Subcutaneous abdominal adipose tissue (tissue), 5 donors: ENCODE measurements around the gene NPR2.

Experiments
- H3K27ac ChIP-seq: one replicate; pipeline ENCODE4 v1.7.0; 2013; ENCODE audit warnings: low read depth, mild to moderate bottlenecking, inconsistent platforms, low read length, moderate library complexity
- H3K27me3 ChIP-seq, 5 donors: one replicate each; pipeline ENCODE4 v1.7.0; 2013; ENCODE audit warnings: low read length in 5 of 5, inconsistent platforms in 1 of 5; ENCODE audit not compliant: control insufficient read depth in 5 of 5, insufficient read depth in 4 of 5
- H3K36me3 ChIP-seq, 5 donors: one replicate each; pipeline ENCODE4 v1.7.0; 2013; ENCODE audit warnings: low read length in 5 of 5; ENCODE audit not compliant: control insufficient read depth in 5 of 5, insufficient read depth in 5 of 5
- H3K4me1 ChIP-seq, 5 donors: one replicate each; pipeline ENCODE4 v1.7.0; 2013; ENCODE audit warnings: low read length in 5 of 5, mild to moderate bottlenecking in 3 of 5, moderate library complexity in 1 of 5; ENCODE audit not compliant: control insufficient read depth in 5 of 5, insufficient read depth in 5 of 5
- H3K4me3 ChIP-seq, 5 donors: one replicate each; pipeline ENCODE4 v1.7.0; 2013; ENCODE audit warnings: low read length in 5 of 5, low read depth in 1 of 5
- H3K9ac ChIP-seq, 5 donors: one replicate each; pipeline ENCODE4 v1.7.0; 2013; ENCODE audit warnings: low read length in 5 of 5, mild to moderate bottlenecking in 4 of 5, moderate library complexity in 3 of 5
- H3K9me3 ChIP-seq, 5 donors: one replicate each; pipeline ENCODE4 v1.7.0; 2013; ENCODE audit warnings: low read length in 5 of 5; ENCODE audit not compliant: control insufficient read depth in 5 of 5
- donor health status: healthy.
- donor health status: healthy.
- donor health status: healthy.
- donor health status: healthy.
- donor health status: healthy.

Gene NPR2

GRCh38 chr9:35852267-35852815 lies 61.0 kb downstream of the NPR2 start:
- Histone ChIP-seq H3K36me3 (peaks cover 3 to 18% (median 6%) of the 10 kb centered on the region in 5 donors), H3K27me3 (peaks cover 0 to 20% (median 12%) of the 10 kb centered on the region in 5 donors), H3K4me1 (no peaks in the 10 kb centered on the region), H3K9me3 (no peaks in the 10 kb centered on the region), H3K9ac (no peak overlapping the region), H3K27ac (no peak overlapping the region), H3K4me3 (no peak overlapping the region)

GRCh38 chr9:35852876-35853865 lies 61.8 kb downstream of the NPR2 start:
- no peak overlapping the region for H3K4me3 ChIP-seq
- no peak overlapping the region for H3K9ac ChIP-seq
- no peaks in the 10 kb centered on the region for H3K9me3 ChIP-seq
- peaks cover 0 to 15% (median 5%) of the 10 kb centered on the region in 5 donors for H3K36me3 ChIP-seq
- H3K4me1 ChIP-seq, result no peaks in the 10 kb centered on the region
- peaks cover 0 to 19% (median 12%) of the 10 kb centered on the region in 5 donors for H3K27me3 ChIP-seq
- no peak overlapping the region for H3K27ac ChIP-seq

- H3K9ac ChIP-seq, result no peak overlapping the region
- no peak overlapping the region for H3K4me3 ChIP-seq
- peaks cover 0 to 8% (median 0%) of the 10 kb centered on the region in 5 donors for H3K4me1 ChIP-seq
- no peaks in the 10 kb centered on the region for H3K9me3 ChIP-seq
- peaks cover 0 to 10% (median 2%) of the 10 kb centered on the region in 5 donors for H3K36me3 ChIP-seq
- peaks cover 0 to 17% (median 14%) of the 10 kb centered on the region in 5 donors for H3K27me3 ChIP-seq
- H3K27ac ChIP-seq, result no peak overlapping the region
Observed at GRCh38 chr9:35854091-35854762, 62.8 kb downstream of the NPR2 start.

- Histone ChIP-seq H3K4me3 (no peak overlapping the region), H3K36me3 (peaks cover 0 to 10% (median 0%) of the 10 kb centered on the region in 5 donors), H3K9me3 (no peaks in the 10 kb centered on the region), H3K4me1 (peaks cover 0 to 15% (median 0%) of the 10 kb centered on the region in 5 donors), H3K9ac (no peak overlapping the region), H3K27me3 (peaks cover 0 to 27% (median 21%) of the 10 kb centered on the region in 5 donors), H3K27ac (no peak overlapping the region)
Observed at GRCh38 chr9:35856206-35856605, 64.8 kb downstream of the NPR2 start.

- Histone ChIP-seq H3K4me3 (no peak overlapping the region), H3K36me3 (peaks cover 0 to 10% (median 0%) of the 10 kb centered on the region in 5 donors), H3K9ac (no peak overlapping the region), H3K9me3 (no peaks in the 10 kb centered on the region), H3K27me3 (peaks cover 0 to 32% (median 24%) of the 10 kb centered on the region in 5 donors), H3K27ac (no peak overlapping the region), H3K4me1 (peaks cover 0 to 15% (median 0%) of the 10 kb centered on the region in 5 donors)
Observed at GRCh38 chr9:35856882-35857281, 65.5 kb downstream of the NPR2 start.

- peaks cover 0 to 15% (median 0%) of the 10 kb centered on the region in 5 donors for H3K4me1 ChIP-seq
- no peak overlapping the region for H3K27ac ChIP-seq
- H3K4me3 ChIP-seq, result no peak overlapping the region
- no peak overlapping the region for H3K9ac ChIP-seq
- H3K9me3 ChIP-seq, result no peaks in the 10 kb centered on the region
- H3K36me3 ChIP-seq, result peaks cover 0 to 4% (median 0%) of the 10 kb centered on the region in 5 donors
- H3K27me3 ChIP-seq, result peaks cover 3 to 35% (median 28%) of the 10 kb centered on the region in 5 donors
Observed at GRCh38 chr9:35858458-35858857, 67.1 kb downstream of the NPR2 start.
